ENCODE results near the gene CLEC2D.

DNA sequence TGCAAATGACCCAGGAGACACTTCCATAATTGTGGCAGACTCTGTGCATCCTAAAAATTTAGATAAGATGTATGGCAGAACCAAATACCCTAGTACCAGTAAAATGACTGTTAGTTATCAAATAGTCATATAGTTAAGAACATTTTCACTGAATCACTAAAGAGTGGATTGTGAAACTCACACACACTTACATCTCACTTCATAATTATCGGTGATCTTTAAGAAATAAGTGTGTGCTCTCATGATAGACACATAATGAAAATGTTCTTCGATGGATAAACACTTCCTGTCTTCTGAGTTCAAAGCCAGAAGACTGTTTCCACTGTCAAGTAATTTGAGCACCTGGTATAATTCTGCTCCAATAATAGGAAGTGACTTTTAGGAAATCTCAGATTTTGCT lies 42.7 kb upstream of the CLEC2D start:
- TF ChIP-seq, protein P1, sequence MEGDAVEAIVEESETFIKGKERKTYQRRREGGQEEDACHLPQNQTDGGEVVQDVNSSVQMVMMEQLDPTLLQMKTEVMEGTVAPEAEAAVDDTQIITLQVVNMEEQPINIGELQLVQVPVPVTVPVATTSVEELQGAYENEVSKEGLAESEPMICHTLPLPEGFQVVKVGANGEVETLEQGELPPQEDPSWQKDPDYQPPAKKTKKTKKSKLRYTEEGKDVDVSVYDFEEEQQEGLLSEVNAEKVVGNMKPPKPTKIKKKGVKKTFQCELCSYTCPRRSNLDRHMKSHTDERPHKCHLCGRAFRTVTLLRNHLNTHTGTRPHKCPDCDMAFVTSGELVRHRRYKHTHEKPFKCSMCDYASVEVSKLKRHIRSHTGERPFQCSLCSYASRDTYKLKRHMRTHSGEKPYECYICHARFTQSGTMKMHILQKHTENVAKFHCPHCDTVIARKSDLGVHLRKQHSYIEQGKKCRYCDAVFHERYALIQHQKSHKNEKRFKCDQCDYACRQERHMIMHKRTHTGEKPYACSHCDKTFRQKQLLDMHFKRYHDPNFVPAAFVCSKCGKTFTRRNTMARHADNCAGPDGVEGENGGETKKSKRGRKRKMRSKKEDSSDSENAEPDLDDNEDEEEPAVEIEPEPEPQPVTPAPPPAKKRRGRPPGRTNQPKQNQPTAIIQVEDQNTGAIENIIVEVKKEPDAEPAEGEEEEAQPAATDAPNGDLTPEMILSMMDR (IDR thresholded peaks at IDR 0.05), result no peak
- TF ChIP-seq EZH2phosphoT487 (IDR thresholded peaks at IDR 0.05), result no peak
- no peak for TF ChIP-seq EZH2 (IDR thresholded peaks at IDR 0.05)

All from neural progenitor cell (in vitro differentiated cells).